Measurements from ENCODE around the gene FBXO10. TPM values are rescaled to one million over a fixed set of nuclear protein-coding genes. Genes with fewer than 3 reads are reported as not detected.

Gene FBXO10
- total RNA-seq, 1 experiment from 2014 or later = 5.3 TPM

GRCh38 chr9:37465249-37466036 is 110.7 kb downstream of the FBXO10 start, which contains the start of gene ZBTB5:
TSS of gene ZBTB5 (minus strand) at chr9:37465450. CDS start at chr9:37442551, 22,899 bp downstream.
- Histone ChIP-seq H3K36me3 (ENCODE audit: control insufficient read depth in 1 of 2, insufficient read depth in 2 of 2, low read length in 2 of 2) (no peaks in the 10 kb centered on the region; a peak in 1 of 4 replicates), H3K27me3 (ENCODE audit: insufficient read depth, low read length) (no peaks in the 10 kb centered on the region), H3K79me2 (ENCODE audit: insufficient read depth, low read length) (peaks cover 68% of the 10 kb centered on the region), H3K4me2 (ENCODE audit: low read length) (peak within 1 kb of the TSS; percentile 92), H3K27ac (ENCODE audit: low read depth, low read length) (peak within 1 kb of the TSS; percentile 87), H2AFZ (ENCODE audit: low read depth, low read length, poor library complexity, severe bottlenecking) (no peak within 1 kb of the TSS), H3K9me2 (ENCODE audit: insufficient read depth) (no peaks in the 10 kb centered on the region), H3K9ac (ENCODE audit: low read length) (peak within 1 kb of the TSS; percentile 88), H3K9me3 (ENCODE audit: control insufficient read depth in 1 of 2, insufficient read depth in 1 of 2, low read depth in 1 of 2, low read length in 2 of 2) (no peaks in the 10 kb centered on the region), H3K4me3 (replicated peaks in 1 of 2; ENCODE audit: low read depth in 1 of 2, low read length in 2 of 2) (peak within 1 kb of the TSS; percentile 72 to 96), H4K20me1 (ENCODE audit: insufficient read depth) (peaks cover 11% of the 10 kb centered on the region; the same call in 1 of the 2 replicates), H3K4me1 (ENCODE audit: control insufficient read depth in 1 of 2, insufficient read depth in 2 of 2, low read length in 2 of 2) (peaks cover 13 to 36% of the 10 kb centered on the region in 2 experiments)
- intact Hi-C loops (cut with micrococcal nuclease) = no loop called here
- no TSS peak for BruUV-seq (replicated peaks)
- ChIA-PET RAD21 (ENCODE audit: low non-redundant PET in 1 of 2, low total read pairs in 2 of 2, uncharacterized antibody in 2 of 2, unreplicated experiment in 2 of 2) (no interaction called here), CTCF (no interaction called here), POLR2A (interaction anchor here (0.9 to 2.2 kb wide), 5 partner anchors 11 to 1226 kb away, joined by 3 to 16 read pairs (median 5); partner anchors contain the start of gene POLR1E)
- TF ChIP-seq POLR2AphosphoS5 (IDR thresholded peaks at IDR 0.05; ENCODE audit: low read depth, low read length) = peak; percentile 68; the same call in 1 of the 2 replicates
- TF ChIP-seq SP1 (IDR thresholded peaks at IDR 0.05; ENCODE audit: low read depth) = no peak
- no peak for TF ChIP-seq ZBTB33 (IDR thresholded peaks at IDR 0.05; ENCODE audit: extremely low read depth, insufficient replicate concordance, low read length)
- peak; percentile 21 for TF ChIP-seq YY1 (IDR thresholded peaks at IDR 0.05; ENCODE audit: extremely low read depth, insufficient replicate concordance, low read depth, low read length)
- no peak for TF ChIP-seq SIN3A (IDR thresholded peaks at IDR 0.05; ENCODE audit: low read depth)
- TF ChIP-seq EZH2 (IDR thresholded peaks at IDR 0.05) = no peak
- no peak for TF ChIP-seq CEBPB (IDR thresholded peaks at IDR 0.05; ENCODE audit: low read depth)
- peak; percentile 46 for TF ChIP-seq TCF7L2 (IDR thresholded peaks at IDR 0.05; ENCODE audit: borderline replicate concordance, extremely low read depth, insufficient read depth, insufficient read length)
- ATAC-seq (peak; percentile 76), DNase-seq (ENCODE audit: low read depth, low spot score) (peak; percentile 99)
